HepG2 (cell line): ENCODE data around the gene RNF135. TPM values are rescaled to one million over a fixed set of nuclear protein-coding genes. Genes with fewer than 3 reads are reported as not detected.

Experiments
- ARID3A ChIP-seq: IDR thresholded peaks from 2 replicates; pipeline ENCODE4 v1.6.1; 2012; ENCODE audit warnings: low read depth, low read length, improper control_type of control experiment
- HDAC2 ChIP-seq: sonication (generic); formaldehyde crosslinking; IDR thresholded peaks from 2 replicates; pipeline ENCODE4 v1.4.0; 2020; ENCODE audit warnings: missing genetic modification reagents
- HNF4A ChIP-seq: sonication (generic); formaldehyde crosslinking; IDR thresholded peaks from 2 replicates; pipeline ENCODE4 v1.4.0; 2020; ENCODE audit warnings: missing genetic modification reagents
- POGK ChIP-seq: sonication (generic); formaldehyde crosslinking; conservative IDR thresholded peaks from 2 replicates; pipeline ENCODE4 v1.8.0; 2022; ENCODE audit warnings: mild to moderate bottlenecking, moderate library complexity, missing genetic modification reagents
- SCMH1 ChIP-seq: sonication (generic); formaldehyde crosslinking; IDR thresholded peaks from 2 replicates; pipeline ENCODE4 v1.9.0; 2021; ENCODE audit warnings: missing genetic modification reagents, mild to moderate bottlenecking, borderline replicate concordance
- SIX1 ChIP-seq: sonication (generic); formaldehyde crosslinking; IDR thresholded peaks from 2 replicates; pipeline ENCODE4 v1.4.0; 2020; ENCODE audit warnings: missing genetic modification reagents, borderline replicate concordance
- SOX5 ChIP-seq: IDR thresholded peaks from 2 replicates; pipeline ENCODE4 v1.6.1; 2016; ENCODE audit warnings: borderline replicate concordance
- SOX6 ChIP-seq, 2 experiments: fragments of 450-650 bp in 1 of 2; sonication (generic) in 1 of 2; formaldehyde crosslinking in 1 of 2; IDR thresholded peaks; 2 replicates each; pipeline versions ENCODE4 v1.4.0 to v1.6.1; 2017 to 2020; ENCODE audit warnings: antibody characterized with exemption in 1 of 2, mild to moderate bottlenecking in 1 of 2, missing genetic modification reagents in 1 of 2
- SPEN ChIP-seq: sonication (generic); formaldehyde crosslinking; IDR thresholded peaks from 2 replicates; pipeline ENCODE4 v1.5.1; 2020; ENCODE audit warnings: low read depth, mild to moderate bottlenecking, missing genetic modification reagents
- ZBTB10 ChIP-seq: sonication (generic); formaldehyde crosslinking; IDR thresholded peaks from 2 replicates; pipeline ENCODE4 v1.4.0; 2020; ENCODE audit warnings: missing genetic modification reagents, borderline replicate concordance
- ZC3H4 ChIP-seq: sonication (generic); formaldehyde crosslinking; IDR thresholded peaks from 2 replicates; pipeline ENCODE4 v1.4.0; 2020; ENCODE audit warnings: missing genetic modification reagents, borderline replicate concordance
- ZKSCAN5 ChIP-seq: sonication (generic); formaldehyde crosslinking; IDR thresholded peaks from 2 replicates; pipeline ENCODE4 v1.5.1; 2020; ENCODE audit warnings: mild to moderate bottlenecking, missing genetic modification reagents
- ZMYM2 ChIP-seq: sonication (generic); formaldehyde crosslinking; IDR thresholded peaks from 2 replicates; pipeline ENCODE4 v1.8.0; 2022; ENCODE audit warnings: mild to moderate bottlenecking, missing genetic modification reagents
- ZNF180 ChIP-seq: sonication (generic); formaldehyde crosslinking; IDR thresholded peaks from 2 replicates; pipeline ENCODE4 v1.4.0; 2020; ENCODE audit warnings: low read depth, missing genetic modification reagents, borderline replicate concordance
- ZNF253 ChIP-seq: sonication (generic); formaldehyde crosslinking; IDR thresholded peaks from 2 replicates; pipeline ENCODE4 v1.8.0; 2022; ENCODE audit warnings: mild to moderate bottlenecking, missing genetic modification reagents, borderline replicate concordance
- ZNF263 ChIP-seq: sonication (generic); formaldehyde crosslinking; IDR thresholded peaks from 2 replicates; pipeline ENCODE4 v1.4.0; 2020; ENCODE audit warnings: missing genetic modification reagents
- ZNF317 ChIP-seq: sonication (generic); formaldehyde crosslinking; IDR thresholded peaks from 2 replicates; pipeline ENCODE4 v1.5.0; 2020; ENCODE audit warnings: mild to moderate bottlenecking, missing genetic modification reagents
- ZNF609 ChIP-seq: sonication (generic); formaldehyde crosslinking; IDR thresholded peaks from 2 replicates; pipeline ENCODE4 v1.4.0; 2020; ENCODE audit warnings: mild to moderate bottlenecking, missing genetic modification reagents, borderline replicate concordance
- polyA plus RNA-seq, 8 experiments: library from polyadenylated mRNA; depleted of rRNA in 3 of 8; stranded (reverse) in 7 of 8; unstranded in 1 of 8; fragments of >200 nt; fragmentation: Illumina TruSeq in 4 of 8; extraction: Trizol in 4 of 8; gene quantifications; 2 replicates each; pipeline versions ENCODE4 v1.2.1 to v1.2.3, GENCODE V29; 2011 to 2016; ENCODE audit warnings: low read depth in 4 of 8, missing spikeins in 1 of 8, mixed read lengths in 1 of 8; ENCODE audit not compliant: insufficient read depth in 1 of 8
- total RNA-seq, 5 experiments: library from RNA; depleted of rRNA; stranded (reverse); fragments of >200 nt; fragmentation: Illumina TruSeq; extraction: Trizol; gene quantifications; 2 replicates each; pipeline ENCODE4 v1.2.3, GENCODE V29; 2016; ENCODE audit warnings: low read depth in 1 of 5

The RNF135 gene
- total and polyA plus RNA-seq, 2 of the 13 experiments (the other 11 are each of a cell fraction or from before 2014, with no cell fraction given) = not detected

GRCh38 chr17:30950669-30951399 lies 20.0 kb upstream of the RNF135 start (continued):
- peak; percentile 91 for TF ChIP-seq HNF4A (CRISPR knock-in tag)
- peak; percentile 91 for TF ChIP-seq ZNF317 (CRISPR knock-in tag)
- TF ChIP-seq SPEN (CRISPR knock-in tag) = no peak
- TF ChIP-seq ZNF253 (CRISPR knock-in tag) = no peak
- no peak for TF ChIP-seq ZC3H4 (CRISPR knock-in tag)
- no peak for TF ChIP-seq ZBTB10
- TF ChIP-seq ZNF609 (CRISPR knock-in tag) = no peak
- TF ChIP-seq ZNF263 (CRISPR knock-in tag) = 0 out of 2 replicates have a peak, but pooled peaks have one; percentile 25
- no peak for TF ChIP-seq SOX6 (IDR thresholded peaks at IDR 0.05)
- TF ChIP-seq SOX6 (CRISPR knock-in tag; IDR thresholded peaks at IDR 0.05) = peak; percentile 66
- no peak for TF ChIP-seq SCMH1
- TF ChIP-seq SIX1 (CRISPR knock-in tag) = no peak
- no peak for TF ChIP-seq ZKSCAN5
- TF ChIP-seq HDAC2 (CRISPR knock-in tag) = peak; percentile 77; the same call in 1 of the 2 replicates
- no peak for TF ChIP-seq ZNF180 (CRISPR knock-in tag)
- no peak for TF ChIP-seq ZMYM2 (CRISPR knock-in tag)
- TF ChIP-seq SOX5 (CRISPR knock-in tag) = peak; percentile 45; the same call in 1 of the 2 replicates
- TF ChIP-seq POGK = no peak
- TF ChIP-seq ARID3A = no peak
